Activated naive CD4-positive, alpha-beta T cell treated with Interleukin-2 at 50 U/mL for 16 hours (primary cell): ENCODE results near the gene ZC3H6.
A peak's percentile ranks its signal among the peaks of the same experiment; 100 is the strongest.

Source experiments
- DNase-seq: peaks from one replicate; pipeline ENCODE4 v3.0.0-alpha.2; 2020

ZC3H6 gene

GRCh38 chr2:112275311-112275886, at the start of gene ZC3H6:
Gene ZC3H6 (plus strand): TSS chr2:112275597. CDS start chr2:112275995, 398 bp downstream.
- peak; percentile 100 for DNase-seq

- DNase-seq: no peak
These were observed 46.0 kb upstream of the ZC3H6 start for GRCh38 chr2:112229348-112229747.

GRCh38 chr2:112230371-112230770, 45.0 kb upstream of the ZC3H6 start:
- DNase-seq: no peak

- DNase-seq: no peak
These were observed 35.5 kb upstream of the ZC3H6 start for GRCh38 chr2:112239862-112240261.

GRCh38 chr2:112242384-112242783, 33.0 kb upstream of the ZC3H6 start:
- DNase-seq: no peak

- no peak for DNase-seq
These were observed 32.2 kb upstream of the ZC3H6 start for GRCh38 chr2:112243233-112243632.

GRCh38 chr2:112244854-112245253, 30.5 kb upstream of the ZC3H6 start:
- DNase-seq: no peak

GRCh38 chr2:112251271-112251670, 24.1 kb upstream of the ZC3H6 start:
- DNase-seq: no peak

GRCh38 chr2:112253261-112253815, 22.1 kb upstream of the ZC3H6 start:
- no peak for DNase-seq

- peak; percentile 96 for DNase-seq
These were observed 20.7 kb upstream of the ZC3H6 start, which contains the start of gene ZC3H8 for GRCh38 chr2:112254466-112255240. Gene ZC3H8 (minus strand): TSS chr2:112255042. CDS start chr2:112254981, 61 bp downstream.

- DNase-seq: no peak
These were observed 19.5 kb upstream of the ZC3H6 start for GRCh38 chr2:112255875-112256274.

- no peak for DNase-seq
These were observed 18.7 kb upstream of the ZC3H6 start for GRCh38 chr2:112256654-112257053.

GRCh38 chr2:112257575-112257974, 17.8 kb upstream of the ZC3H6 start:
- no peak for DNase-seq

- peak; percentile 86 for DNase-seq
These were observed 15.7 kb upstream of the ZC3H6 start for GRCh38 chr2:112259509-112260294.

GRCh38 chr2:112260295-112260625, 15.1 kb upstream of the ZC3H6 start:
- no peak for DNase-seq

- no peak for DNase-seq
These were observed 12.5 kb upstream of the ZC3H6 start for GRCh38 chr2:112262876-112263275.

- no peak for DNase-seq
These were observed 6.8 kb upstream of the ZC3H6 start for GRCh38 chr2:112268547-112268946.

GRCh38 chr2:112272669-112273068, 2.7 kb upstream of the ZC3H6 start:
- no peak for DNase-seq

- DNase-seq: no peak
These were observed 2.0 kb upstream of the ZC3H6 start for GRCh38 chr2:112273349-112273748.

GRCh38 chr2:112275887-112276773, 733 bp downstream of the ZC3H6 start:
- DNase-seq: peak; percentile 83

GRCh38 chr2:112276954-112277353, 1.6 kb downstream of the ZC3H6 start:
- DNase-seq: no peak

- no peak for DNase-seq
These were observed 2.3 kb downstream of the ZC3H6 start for GRCh38 chr2:112277596-112278220.
